A673 (cell line): ENCODE data around the gene TSPAN3.

Source experiments
- EZH2 ChIP-seq: fragments of 200-600 bp; sonication (generic); IDR thresholded peaks from 2 replicates; pipeline ENCODE4 v1.6.1; 2017; ENCODE audit warnings: borderline replicate concordance, low read depth, mild to moderate bottlenecking, mixed read lengths, antibody characterized with exemption, low read length; ENCODE audit not compliant: poor library complexity, severe bottlenecking
- TF ChIP-seq, protein P1 (sequence below): fragments of 300-800, 200-600 bp; sonication (generic); conservative IDR thresholded peaks from 2 replicates; pipeline ENCODE4 v1.5.1; 2017; ENCODE audit warnings: low read depth, mild to moderate bottlenecking, antibody characterized with exemption, low read length, moderate library complexity, mixed read lengths

DNA sequence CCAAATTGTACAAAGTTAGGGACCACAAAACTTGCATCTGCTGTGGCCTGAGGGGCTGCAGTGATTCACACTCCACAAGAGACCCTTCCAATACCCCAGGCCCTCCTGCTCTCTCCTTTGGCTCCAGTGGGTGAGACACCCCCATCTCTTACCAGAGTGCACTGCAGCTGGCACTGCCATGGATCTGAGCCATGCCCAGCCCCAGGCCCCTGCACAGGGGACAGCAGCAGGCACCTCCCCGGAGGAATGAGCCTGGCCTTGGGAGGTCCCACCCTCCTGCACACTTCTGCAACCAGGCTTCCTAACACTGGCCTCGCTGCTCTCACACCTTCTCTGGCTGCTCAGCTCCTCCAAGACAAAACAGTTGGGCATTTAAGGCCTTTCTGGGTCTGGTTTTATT, 16.3 kb upstream of the TSPAN3 start:
- TF ChIP-seq, protein P1, sequence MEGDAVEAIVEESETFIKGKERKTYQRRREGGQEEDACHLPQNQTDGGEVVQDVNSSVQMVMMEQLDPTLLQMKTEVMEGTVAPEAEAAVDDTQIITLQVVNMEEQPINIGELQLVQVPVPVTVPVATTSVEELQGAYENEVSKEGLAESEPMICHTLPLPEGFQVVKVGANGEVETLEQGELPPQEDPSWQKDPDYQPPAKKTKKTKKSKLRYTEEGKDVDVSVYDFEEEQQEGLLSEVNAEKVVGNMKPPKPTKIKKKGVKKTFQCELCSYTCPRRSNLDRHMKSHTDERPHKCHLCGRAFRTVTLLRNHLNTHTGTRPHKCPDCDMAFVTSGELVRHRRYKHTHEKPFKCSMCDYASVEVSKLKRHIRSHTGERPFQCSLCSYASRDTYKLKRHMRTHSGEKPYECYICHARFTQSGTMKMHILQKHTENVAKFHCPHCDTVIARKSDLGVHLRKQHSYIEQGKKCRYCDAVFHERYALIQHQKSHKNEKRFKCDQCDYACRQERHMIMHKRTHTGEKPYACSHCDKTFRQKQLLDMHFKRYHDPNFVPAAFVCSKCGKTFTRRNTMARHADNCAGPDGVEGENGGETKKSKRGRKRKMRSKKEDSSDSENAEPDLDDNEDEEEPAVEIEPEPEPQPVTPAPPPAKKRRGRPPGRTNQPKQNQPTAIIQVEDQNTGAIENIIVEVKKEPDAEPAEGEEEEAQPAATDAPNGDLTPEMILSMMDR: no peak
- no peak for TF ChIP-seq EZH2
